Smooth muscle cell (in vitro differentiated cells): ENCODE measurements around the gene EPHB1. TPM values are rescaled to one million over a fixed set of nuclear protein-coding genes. Genes with fewer than 3 reads are reported as not detected.

Source experiments
- DNase-seq: peaks from one replicate; lab custom pipeline; 2025; ENCODE audit not compliant: unreplicated experiment; lab: John Stamatoyannopoulos, UW
- H2AFZ ChIP-seq: fragments of 200-600 bp; sonication (generic); 2 replicates; pipeline ENCODE4 v1.6.0; 2016; ENCODE audit warnings: antibody characterized with exemption, low read depth, mild to moderate bottlenecking
- H3F3A ChIP-seq: fragments of 200-600 bp; sonication (generic); 2 replicates; pipeline ENCODE4 v1.6.0; 2017; ENCODE audit warnings: antibody characterized with exemption, low read depth
- H3K27ac ChIP-seq: fragments of 200-600 bp; sonication (generic); 2 replicates; pipeline ENCODE4 v1.5.1; 2016; ENCODE audit warnings: low read depth, mild to moderate bottlenecking
- H3K27me3 ChIP-seq: fragments of 200-600 bp; sonication (generic); 2 replicates; pipeline ENCODE4 v1.6.1; 2016; ENCODE audit warnings: low read depth, mild to moderate bottlenecking
- H3K36me3 ChIP-seq: fragments of 200-600 bp; sonication (generic); 2 replicates; pipeline ENCODE4 v1.5.1; 2016; ENCODE audit warnings: low read depth
- H3K4me1 ChIP-seq: fragments of 200-600 bp; sonication (generic); 2 replicates; pipeline ENCODE4 v1.5.1; 2016; ENCODE audit warnings: low read depth
- H3K4me2 ChIP-seq: fragments of 200-600 bp; sonication (generic); 2 replicates; pipeline ENCODE4 v1.6.0; 2016; ENCODE audit warnings: mild to moderate bottlenecking
- H3K4me3 ChIP-seq: fragments of 200-600 bp; sonication (generic); 2 replicates; pipeline ENCODE4 v1.5.1; 2016; ENCODE audit warnings: mild to moderate bottlenecking
- H3K79me2 ChIP-seq: fragments of 200-600 bp; sonication (generic); 2 replicates; pipeline ENCODE4 v1.6.0; 2016; ENCODE audit warnings: low read depth, mild to moderate bottlenecking
- H3K9ac ChIP-seq: fragments of 200-600 bp; sonication (generic); 2 replicates; pipeline ENCODE4 v1.6.0; 2016; ENCODE audit warnings: low read depth
- H3K9me3 ChIP-seq: fragments of 200-600 bp; sonication (generic); replicated peaks from 2 replicates; pipeline ENCODE4 v1.5.1; 2016; ENCODE audit warnings: low read depth
- H4K20me1 ChIP-seq: fragments of 200-600 bp; sonication (generic); 2 replicates; pipeline ENCODE4 v1.6.0; 2016; ENCODE audit warnings: low read depth
- CTCF ChIP-seq: fragments of 200-600 bp; sonication (generic); IDR thresholded peaks from 2 replicates; pipeline ENCODE4 v1.5.1; 2017; ENCODE audit warnings: borderline replicate concordance, mild to moderate bottlenecking, antibody characterized with exemption; ENCODE audit not compliant: insufficient read depth, poor library complexity, severe bottlenecking
- WGBS: methylation state at CpG from one replicate; pipeline ENCODE4 v1.1.7; 2016; ENCODE audit warnings: low lambda C conversion rate; 5-methylcytosine and 5-hydroxymethylcytosine counted together
- polyA plus RNA-seq: library from polyadenylated mRNA; unstranded; fragments of >200 nt; fragmentation: Nextera tagmentation; extraction: Ambion mirVana; gene quantifications from 2 replicates; pipeline ENCODE4 v1.2.1, GENCODE V29; 2016
- total RNA-seq: library from RNA; depleted of rRNA; stranded (reverse); fragments of >200 nt; gene quantifications from 2 replicates; pipeline ENCODE4 v1.2.3, GENCODE V29; 2014

Gene EPHB1
- total and polyA plus RNA-seq, 2 experiments from 2014 or later, result 2.5 to 2.6 TPM

GRCh38 chr3:135007607-135008006 is 212.5 kb downstream of the EPHB1 start:
- no peak for DNase-seq
- no peaks in the 10 kb centered on the region for H4K20me1 ChIP-seq
- H3K27me3 ChIP-seq, result no peaks in the 10 kb centered on the region
- no peaks in the 10 kb centered on the region for H3K4me1 ChIP-seq
- H3K27ac ChIP-seq, result no peak overlapping the region
- H3F3A ChIP-seq, result no peaks in the 10 kb centered on the region
- no peaks in the 10 kb centered on the region for H3K79me2 ChIP-seq
- no peak overlapping the region for H3K4me2 ChIP-seq
- no peak overlapping the region for H3K4me3 ChIP-seq
- no peak for TF ChIP-seq CTCF
- H3K9ac ChIP-seq, result no peak overlapping the region
- H2AFZ ChIP-seq, result no peak overlapping the region
- no peaks in the 10 kb centered on the region for H3K9me3 ChIP-seq
- 70% methylated on average over 7 of the region's 7 CpGs for WGBS
- no peaks in the 10 kb centered on the region for H3K36me3 ChIP-seq

- Histone ChIP-seq H3K27me3 (no peaks in the 10 kb centered on the region), H4K20me1 (no peaks in the 10 kb centered on the region), H2AFZ (no peak overlapping the region), H3F3A (no peaks in the 10 kb centered on the region), H3K4me2 (no peak overlapping the region), H3K79me2 (no peaks in the 10 kb centered on the region), H3K4me3 (no peak overlapping the region), H3K4me1 (no peaks in the 10 kb centered on the region), H3K27ac (no peak overlapping the region), H3K36me3 (no peaks in the 10 kb centered on the region), H3K9ac (no peak overlapping the region), H3K9me3 (no peaks in the 10 kb centered on the region)
- WGBS, result 90% methylated on average over 2 of the region's 2 CpGs
- TF ChIP-seq CTCF, result no peak
- DNase-seq, result no peak
These were observed 213.3 kb downstream of the EPHB1 start for GRCh38 chr3:135008326-135008725.

DNA sequence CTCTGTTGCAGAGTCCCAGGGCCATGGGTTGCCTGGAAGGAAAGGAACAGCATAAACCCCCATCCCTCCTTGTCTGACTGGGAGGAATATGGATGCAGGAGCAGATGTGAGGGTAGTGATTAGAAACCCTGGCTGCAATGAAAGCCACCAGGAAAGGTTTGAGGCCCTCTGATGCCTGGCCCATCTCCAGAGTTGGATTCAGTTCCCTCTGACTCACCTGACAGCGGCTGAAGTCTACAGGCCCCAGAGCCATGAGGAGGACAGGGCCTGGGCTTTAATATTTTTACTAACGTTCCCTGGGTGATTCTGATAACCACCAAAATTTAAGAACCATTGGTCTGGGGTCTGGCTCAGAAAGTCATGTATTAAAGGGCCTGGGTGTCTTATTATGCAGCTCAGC is 214.0 kb downstream of the EPHB1 start:
- no peak overlapping the region for H2AFZ ChIP-seq
- no peaks in the 10 kb centered on the region for H3K4me1 ChIP-seq
- H3K4me2 ChIP-seq, result no peak overlapping the region
- WGBS, result 95% methylated on average over 2 of the region's 2 CpGs
- H4K20me1 ChIP-seq, result no peaks in the 10 kb centered on the region
- no peak for TF ChIP-seq CTCF
- no peak overlapping the region for H3K9ac ChIP-seq
- DNase-seq, result no peak
- H3K36me3 ChIP-seq, result no peaks in the 10 kb centered on the region
- H3K9me3 ChIP-seq, result no peaks in the 10 kb centered on the region
- H3K27me3 ChIP-seq, result no peaks in the 10 kb centered on the region
- no peaks in the 10 kb centered on the region for H3F3A ChIP-seq
- no peaks in the 10 kb centered on the region for H3K79me2 ChIP-seq
- no peak overlapping the region for H3K27ac ChIP-seq
- no peak overlapping the region for H3K4me3 ChIP-seq

- Histone ChIP-seq H4K20me1 (no peaks in the 10 kb centered on the region), H3K4me3 (no peak overlapping the region), H3K9ac (no peak overlapping the region), H3F3A (no peaks in the 10 kb centered on the region), H3K4me2 (no peak overlapping the region), H3K27ac (no peak overlapping the region), H3K36me3 (no peaks in the 10 kb centered on the region), H3K4me1 (no peaks in the 10 kb centered on the region), H3K9me3 (no peaks in the 10 kb centered on the region), H3K27me3 (no peaks in the 10 kb centered on the region), H3K79me2 (no peaks in the 10 kb centered on the region), H2AFZ (no peak overlapping the region)
- TF ChIP-seq CTCF, result no peak
- WGBS, result 98% methylated on average over 3 of the region's 3 CpGs
- DNase-seq, result no peak
These were observed 217.0 kb downstream of the EPHB1 start for GRCh38 chr3:135012101-135012500.
